GM18861 (cell line): ENCODE results near the gene FAM216B.

ENCODE experiments used
- ATAC-seq: cut with Tn5 transposase; IDR thresholded peaks from one replicate; pipeline ENCODE4 v1.9.1; 2021; ENCODE audit not compliant: unreplicated experiment

FAM216B gene

DNA sequence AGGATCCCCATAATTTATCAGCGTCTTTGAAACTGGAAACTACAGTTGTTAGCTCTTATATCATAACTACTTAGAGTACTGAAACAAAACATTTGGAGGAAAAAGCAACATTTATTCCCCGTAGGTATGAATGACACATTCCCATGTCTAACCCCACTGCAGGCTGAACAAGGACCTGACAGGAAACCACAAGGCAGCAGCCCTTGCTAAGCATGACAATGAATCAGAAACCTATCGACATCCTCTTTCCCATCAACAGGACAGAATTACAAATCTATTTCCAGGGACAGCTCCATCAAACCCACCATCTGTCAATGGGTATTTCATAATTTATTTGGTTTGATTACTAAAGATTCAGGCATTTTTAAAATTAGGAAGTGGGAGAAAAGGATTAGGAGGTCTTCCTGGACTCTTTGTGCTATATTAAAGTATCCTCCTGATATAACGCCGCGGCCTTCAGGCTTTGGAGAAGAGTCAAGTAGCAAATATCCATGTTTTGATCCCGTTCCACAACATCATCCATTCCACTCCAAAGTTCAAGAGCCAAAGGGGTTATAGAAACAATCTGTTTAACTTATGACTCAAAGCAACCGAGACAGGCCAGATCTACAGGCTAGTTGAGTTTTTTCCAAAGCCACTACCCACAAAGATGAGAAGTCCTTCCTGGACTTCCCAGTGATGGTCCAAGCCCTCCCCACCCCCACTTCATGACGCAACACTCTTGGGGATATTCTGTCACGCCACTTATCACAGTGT lies 51.1 kb downstream of the FAM216B start:
- ATAC-seq, result no peak

- no peak for ATAC-seq
These were observed 53.6 kb downstream of the FAM216B start for GRCh38 chr13:42834946-42835345.

GRCh38 chr13:42836930-42837690 lies 55.7 kb downstream of the FAM216B start:
- ATAC-seq, result no peak
